Duodenal mucosa (tissue), 2 donors: Measurements from ENCODE around the gene GPC3.

Experiments used
- H3K27ac ChIP-seq: one replicate; pipeline ENCODE4 v1.7.0; 2013; ENCODE audit warnings: low read depth, low read length
- H3K27me3 ChIP-seq, 2 donors: one replicate each; pipeline ENCODE4 v1.7.0; 2013; ENCODE audit warnings: low read length in 2 of 2, control low read depth in 1 of 2; ENCODE audit not compliant: insufficient read depth in 2 of 2, control insufficient read depth in 1 of 2
- H3K36me3 ChIP-seq, 2 donors: one replicate each; pipeline ENCODE4 v1.7.0; 2013; ENCODE audit warnings: low read length in 2 of 2, control low read depth in 1 of 2; ENCODE audit not compliant: insufficient read depth in 2 of 2, control insufficient read depth in 1 of 2
- H3K4me1 ChIP-seq, 2 donors: one replicate each; pipeline ENCODE4 v1.7.0; 2013; ENCODE audit warnings: low read length in 2 of 2, control low read depth in 1 of 2; ENCODE audit not compliant: insufficient read depth in 2 of 2, control insufficient read depth in 1 of 2
- H3K4me3 ChIP-seq, 2 donors: one replicate each; pipeline ENCODE4 v1.7.0; 2013; ENCODE audit warnings: low read length in 2 of 2, low read depth in 1 of 2
- H3K9ac ChIP-seq, 2 donors: one replicate each; pipeline ENCODE4 v1.7.0; 2013; ENCODE audit warnings: low read length in 2 of 2, low read depth in 1 of 2
- H3K9me3 ChIP-seq, 2 donors: one replicate each; pipeline ENCODE4 v1.7.0; 2013; ENCODE audit warnings: low read length in 2 of 2, control low read depth in 1 of 2; ENCODE audit not compliant: control insufficient read depth in 1 of 2

Gene GPC3

DNA sequence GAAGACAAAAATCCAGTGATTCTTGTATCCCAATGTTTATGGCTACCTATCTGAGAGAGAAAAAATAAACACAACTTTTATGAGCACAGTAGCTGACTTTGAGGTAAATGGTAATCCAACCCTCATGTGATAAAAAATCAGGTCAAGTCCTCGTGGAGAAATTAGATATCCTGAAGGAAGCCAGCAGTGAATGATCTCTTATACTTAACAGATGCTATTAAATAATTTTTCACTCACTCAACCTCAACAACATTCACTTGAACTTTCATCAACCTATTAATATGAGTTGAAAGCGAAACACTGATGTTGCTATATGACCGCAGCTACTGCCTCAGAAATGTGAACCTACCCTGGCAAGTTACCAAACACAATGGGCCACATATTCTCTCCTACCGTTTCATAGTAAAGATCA, 105.4 kb downstream of the GPC3 start:
- H3K36me3 ChIP-seq, result no peaks in the 10 kb centered on the region
- no peaks in the 10 kb centered on the region for H3K27me3 ChIP-seq
- H3K9me3 ChIP-seq, result no peaks in the 10 kb centered on the region
- no peak overlapping the region for H3K9ac ChIP-seq
- no peaks in the 10 kb centered on the region for H3K4me1 ChIP-seq
- no peak overlapping the region for H3K27ac ChIP-seq
- H3K4me3 ChIP-seq, result no peak overlapping the region

DNA sequence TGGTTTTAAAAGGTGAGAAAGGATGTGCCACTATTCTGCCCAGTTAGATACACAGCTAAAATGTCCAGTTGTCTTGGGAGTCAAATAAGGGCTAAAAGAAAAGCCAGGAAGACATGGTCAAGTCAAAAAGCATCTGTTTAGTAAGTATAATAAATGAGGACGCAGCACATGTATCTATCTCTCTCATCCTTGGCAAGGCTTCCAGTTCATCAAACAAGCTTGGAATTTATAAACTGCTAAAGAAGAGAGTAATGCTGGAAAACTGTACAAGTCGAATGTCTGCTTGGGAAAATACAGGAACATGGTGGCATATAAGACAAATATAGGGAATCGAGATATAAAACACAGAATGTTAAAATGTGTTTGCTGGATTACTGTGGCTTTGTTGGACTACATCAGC, 106.7 kb downstream of the GPC3 start:
- H3K27me3 ChIP-seq, result no peaks in the 10 kb centered on the region
- H3K9me3 ChIP-seq, result no peaks in the 10 kb centered on the region
- no peak overlapping the region for H3K27ac ChIP-seq
- no peak overlapping the region for H3K4me3 ChIP-seq
- H3K9ac ChIP-seq, result no peak overlapping the region
- H3K4me1 ChIP-seq, result no peaks in the 10 kb centered on the region
- H3K36me3 ChIP-seq, result no peaks in the 10 kb centered on the region

DNA sequence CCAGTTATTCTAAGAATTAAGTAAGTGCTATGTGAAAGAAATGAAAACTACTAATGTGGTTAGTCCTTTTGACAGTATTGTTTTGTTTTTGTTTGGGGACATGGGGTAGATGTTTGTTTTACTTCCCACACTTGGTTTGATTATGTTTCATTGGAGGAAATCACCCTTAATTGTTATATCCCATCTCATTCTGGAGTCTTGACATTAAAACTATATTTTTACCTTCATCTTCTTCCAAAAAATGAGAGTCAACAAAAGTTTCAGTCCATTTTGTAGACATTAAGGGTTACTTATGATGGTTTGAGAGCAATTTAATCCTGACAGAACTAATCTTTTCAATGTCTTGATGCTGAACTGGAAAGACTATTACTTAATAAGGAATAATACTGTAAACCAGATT, 108.7 kb downstream of the GPC3 start:
- no peaks in the 10 kb centered on the region for H3K9me3 ChIP-seq
- H3K27me3 ChIP-seq, result no peaks in the 10 kb centered on the region
- no peak overlapping the region for H3K27ac ChIP-seq
- H3K4me3 ChIP-seq, result no peak overlapping the region
- H3K4me1 ChIP-seq, result no peaks in the 10 kb centered on the region
- no peak overlapping the region for H3K9ac ChIP-seq
- no peaks in the 10 kb centered on the region for H3K36me3 ChIP-seq

DNA sequence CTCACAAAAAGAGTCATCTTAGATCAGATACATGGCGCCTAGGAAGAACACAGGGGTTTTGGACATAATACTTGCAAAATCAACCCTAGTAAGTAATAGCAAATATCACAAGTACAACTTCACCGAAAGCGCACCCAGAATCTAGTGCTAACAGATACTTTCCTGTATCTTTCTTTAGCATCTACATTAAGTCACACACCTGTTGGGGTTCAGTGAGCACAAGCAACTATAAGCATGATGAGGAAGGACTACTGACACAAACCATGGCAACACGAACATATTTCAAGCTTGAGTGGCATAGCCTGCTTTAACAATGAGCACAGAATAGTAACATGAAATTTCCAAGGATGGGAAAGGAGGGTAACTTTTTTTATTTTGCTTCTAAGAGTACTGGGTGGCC, 116.1 kb downstream of the GPC3 start:
- H3K4me1 ChIP-seq, result no peaks in the 10 kb centered on the region
- H3K27ac ChIP-seq, result no peak overlapping the region
- H3K27me3 ChIP-seq, result no peaks in the 10 kb centered on the region
- H3K36me3 ChIP-seq, result no peaks in the 10 kb centered on the region
- no peak overlapping the region for H3K4me3 ChIP-seq
- H3K9me3 ChIP-seq, result no peaks in the 10 kb centered on the region
- H3K9ac ChIP-seq, result no peak overlapping the region

DNA sequence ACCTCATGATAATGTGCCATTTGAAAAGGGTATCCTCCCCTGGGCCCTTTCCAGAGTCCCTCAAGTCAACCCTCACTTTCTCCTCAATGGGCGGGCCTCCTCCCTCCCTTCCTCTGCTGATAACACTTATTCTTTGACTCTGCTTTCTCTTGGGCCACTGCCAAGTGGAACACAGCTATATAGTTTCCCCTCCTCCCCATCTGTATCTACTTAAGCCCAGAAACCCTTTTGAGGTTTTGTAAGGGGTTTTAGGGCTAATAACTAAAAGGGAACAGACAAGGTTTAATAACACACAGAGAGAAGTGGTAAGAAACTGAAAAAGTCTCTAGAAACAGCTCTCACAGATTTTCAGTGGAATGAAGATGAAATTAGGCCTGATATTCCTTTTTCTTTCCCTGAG, 116.7 kb downstream of the GPC3 start:
- Histone ChIP-seq H3K27ac (no peak overlapping the region), H3K36me3 (no peaks in the 10 kb centered on the region), H3K4me1 (no peaks in the 10 kb centered on the region), H3K9me3 (no peaks in the 10 kb centered on the region), H3K4me3 (no peak overlapping the region), H3K9ac (no peak overlapping the region), H3K27me3 (no peaks in the 10 kb centered on the region)

DNA sequence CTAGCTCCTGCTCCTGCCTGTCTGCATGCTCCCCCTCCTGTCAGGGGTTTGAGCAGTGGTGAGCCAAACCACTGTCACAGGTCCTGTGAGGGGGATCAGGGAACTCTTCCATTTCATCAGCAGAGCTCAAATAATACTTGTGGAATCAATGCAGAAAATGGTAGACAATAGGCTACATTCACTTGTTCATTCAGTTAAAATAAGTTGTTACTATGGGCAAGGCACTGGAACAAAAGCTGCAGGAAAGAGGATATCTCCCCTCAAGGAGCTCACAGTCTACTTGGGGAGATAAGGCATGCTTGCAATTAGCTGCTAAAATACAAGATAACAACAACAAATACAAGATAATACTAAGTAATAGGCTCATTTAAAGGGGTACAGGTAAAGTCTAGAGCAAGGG, 117.1 kb downstream of the GPC3 start:
- no peaks in the 10 kb centered on the region for H3K4me1 ChIP-seq
- H3K27me3 ChIP-seq, result no peaks in the 10 kb centered on the region
- no peak overlapping the region for H3K9ac ChIP-seq
- no peaks in the 10 kb centered on the region for H3K36me3 ChIP-seq
- H3K4me3 ChIP-seq, result no peak overlapping the region
- no peaks in the 10 kb centered on the region for H3K9me3 ChIP-seq
- H3K27ac ChIP-seq, result no peak overlapping the region

DNA sequence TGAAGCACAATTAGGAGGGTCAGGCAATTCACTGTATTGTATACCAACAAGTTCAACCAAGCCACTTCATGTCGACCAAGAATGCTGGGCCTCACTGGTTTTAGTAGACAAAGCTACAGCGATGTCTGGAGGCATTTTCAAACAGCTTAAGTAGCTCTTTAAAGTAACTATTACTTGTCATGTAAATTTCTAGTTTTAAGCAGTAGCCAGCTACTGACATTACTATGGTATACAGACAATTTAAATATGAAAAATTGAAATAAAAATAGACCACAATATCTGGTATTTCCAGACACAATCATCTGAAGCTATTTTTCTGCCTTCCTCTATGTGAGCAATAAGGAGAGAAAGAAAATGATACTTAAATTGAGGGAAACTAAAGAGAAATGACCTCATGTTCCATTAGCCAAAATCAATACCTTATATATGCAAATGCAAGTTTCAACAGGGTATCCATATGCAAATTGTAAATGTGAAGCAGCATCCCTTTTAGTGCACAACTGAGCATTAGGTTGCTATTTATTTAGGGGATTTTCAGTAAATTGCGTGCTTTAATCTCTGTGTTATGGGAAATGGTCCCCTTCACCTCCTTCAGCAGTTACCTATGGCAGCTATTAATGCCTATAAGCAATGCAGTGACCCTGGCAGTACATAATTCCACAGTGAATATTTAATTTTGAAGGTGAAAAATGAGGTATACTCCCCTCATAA, 119.5 kb downstream of the GPC3 start:
- Histone ChIP-seq H3K4me3 (no peak overlapping the region), H3K27me3 (no peaks in the 10 kb centered on the region), H3K4me1 (no peaks in the 10 kb centered on the region), H3K27ac (no peak overlapping the region), H3K36me3 (no peaks in the 10 kb centered on the region), H3K9ac (no peak overlapping the region), H3K9me3 (no peaks in the 10 kb centered on the region)

DNA sequence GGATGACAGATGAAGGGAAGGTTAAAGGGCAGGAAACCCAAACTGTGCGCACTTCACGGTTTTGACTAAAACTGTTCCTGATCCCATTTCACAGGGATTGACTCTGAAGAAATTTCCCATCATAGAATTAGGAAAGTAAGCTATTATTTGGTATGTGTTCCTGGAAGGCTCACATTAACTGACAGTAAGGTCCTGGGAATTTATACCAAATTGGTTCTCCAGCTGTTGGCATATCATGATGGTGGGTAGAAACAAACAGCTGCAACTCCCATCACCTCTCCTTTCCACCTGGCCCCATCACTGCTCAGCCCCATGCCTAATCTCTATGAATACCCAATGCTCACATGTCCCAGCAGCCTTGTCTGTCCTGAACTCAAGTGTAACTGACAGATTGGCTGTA, 121.2 kb downstream of the GPC3 start:
- Histone ChIP-seq H3K36me3 (no peaks in the 10 kb centered on the region), H3K27ac (no peak overlapping the region), H3K9ac (no peak overlapping the region), H3K4me3 (no peak overlapping the region), H3K27me3 (no peaks in the 10 kb centered on the region), H3K4me1 (no peaks in the 10 kb centered on the region), H3K9me3 (no peaks in the 10 kb centered on the region)

DNA sequence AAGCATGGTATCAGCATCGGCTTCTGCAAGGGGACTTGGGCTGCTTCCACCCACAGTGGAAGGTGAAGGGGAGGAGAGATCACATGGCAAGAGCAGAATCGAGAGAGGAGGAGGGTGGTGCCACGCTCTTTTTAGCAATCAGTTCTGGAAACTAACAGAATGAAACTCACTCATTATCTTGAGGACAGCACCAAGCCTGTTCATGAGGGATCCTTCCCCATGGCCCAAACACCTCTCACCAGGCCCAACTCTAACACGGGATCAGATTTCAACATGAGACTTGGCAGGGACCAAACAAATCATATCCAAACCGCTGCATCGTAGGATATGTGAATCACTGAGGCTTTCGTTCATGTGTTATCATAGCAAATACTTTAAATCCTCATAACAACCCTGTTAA, 125.5 kb downstream of the GPC3 start:
- H3K9ac ChIP-seq, result no peak overlapping the region
- H3K4me3 ChIP-seq, result no peak overlapping the region
- no peaks in the 10 kb centered on the region for H3K4me1 ChIP-seq
- no peak overlapping the region for H3K27ac ChIP-seq
- H3K9me3 ChIP-seq, result no peaks in the 10 kb centered on the region
- no peaks in the 10 kb centered on the region for H3K36me3 ChIP-seq
- H3K27me3 ChIP-seq, result no peaks in the 10 kb centered on the region

DNA sequence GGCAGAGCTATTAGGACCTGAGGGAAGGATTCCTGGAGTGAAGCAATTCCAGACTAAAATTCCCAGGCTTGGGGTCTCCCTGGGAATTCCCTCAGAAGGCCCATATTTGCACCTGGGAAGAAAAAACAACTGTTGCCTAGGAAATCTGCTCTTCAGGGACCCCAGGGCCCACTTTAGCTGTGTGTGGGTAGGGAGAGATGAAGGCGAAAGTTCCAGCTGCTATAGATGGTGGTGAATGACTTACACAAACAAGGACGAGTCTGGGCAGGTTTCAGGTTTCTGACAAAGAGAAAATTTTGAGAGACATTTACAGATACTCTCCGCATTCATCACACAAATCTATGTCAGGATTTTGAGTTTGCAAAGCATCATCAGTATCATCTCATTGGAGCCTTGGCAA, 126.1 kb downstream of the GPC3 start:
- no peaks in the 10 kb centered on the region for H3K36me3 ChIP-seq
- no peak overlapping the region for H3K9ac ChIP-seq
- no peaks in the 10 kb centered on the region for H3K27me3 ChIP-seq
- no peaks in the 10 kb centered on the region for H3K4me1 ChIP-seq
- no peaks in the 10 kb centered on the region for H3K9me3 ChIP-seq
- no peak overlapping the region for H3K4me3 ChIP-seq
- H3K27ac ChIP-seq, result no peak overlapping the region
